Measurements from ENCODE around the gene MYL3. TPM values are rescaled to one million over a fixed set of nuclear protein-coding genes. Genes with fewer than 3 reads are reported as not detected.
A peak's percentile ranks its signal among the peaks of the same experiment; 100 is the strongest.

Gene MYL3
- total RNA-seq, 1 donor from 2014 or later = 5.4 TPM

- H3K36me3 Mint-ChIP-seq = no peaks in the 10 kb centered on the region
- peaks cover 4% of the 10 kb centered on the region for H3K27me3 Mint-ChIP-seq
- no peak for DNase-seq (ENCODE audit: extremely low spot score, unreplicated experiment)
- H3K4me3 Mint-ChIP-seq = no peak overlapping the region
- H3K9me3 Mint-ChIP-seq = no peaks in the 10 kb centered on the region
- no peak overlapping the region for H3K27ac Mint-ChIP-seq
- peaks cover 40% of the 10 kb centered on the region for H3K4me1 Mint-ChIP-seq (ENCODE audit: unreplicated experiment)
- no peak for TF ChIP-seq CTCF (conservative IDR thresholded peaks at IDR 0.05)
Observed at GRCh38 chr3:46860810-46861604, 2.2 kb downstream of the MYL3 start.

GRCh38 chr3:46860017-46860809 is 3.0 kb downstream of the MYL3 start:
- Mint-ChIP-seq H3K36me3 (no peaks in the 10 kb centered on the region), H3K4me1 (ENCODE audit: unreplicated experiment) (peaks cover 40% of the 10 kb centered on the region), H3K9me3 (no peaks in the 10 kb centered on the region), H3K4me3 (no peak overlapping the region), H3K27me3 (peaks cover 4% of the 10 kb centered on the region), H3K27ac (no peak overlapping the region)
- no peak for DNase-seq (ENCODE audit: extremely low spot score, unreplicated experiment)
- TF ChIP-seq CTCF (conservative IDR thresholded peaks at IDR 0.05) = peak; percentile 68

GRCh38 chr3:46859001-46859710 is 4.1 kb downstream of the MYL3 start:
- TF ChIP-seq CTCF (conservative IDR thresholded peaks at IDR 0.05) = no peak
- peaks cover 4% of the 10 kb centered on the region for H3K27me3 Mint-ChIP-seq
- no peak overlapping the region for H3K27ac Mint-ChIP-seq
- peaks cover 32% of the 10 kb centered on the region for H3K4me1 Mint-ChIP-seq (ENCODE audit: unreplicated experiment)
- no peak for DNase-seq (ENCODE audit: extremely low spot score, unreplicated experiment)
- no peaks in the 10 kb centered on the region for H3K36me3 Mint-ChIP-seq
- no peaks in the 10 kb centered on the region for H3K9me3 Mint-ChIP-seq
- H3K4me3 Mint-ChIP-seq = no peak overlapping the region

- no peak for DNase-seq (ENCODE audit: extremely low spot score, unreplicated experiment)
- Mint-ChIP-seq H3K4me3 (no peak overlapping the region), H3K36me3 (no peaks in the 10 kb centered on the region), H3K27me3 (peaks cover 4% of the 10 kb centered on the region), H3K4me1 (ENCODE audit: unreplicated experiment) (peaks cover 25% of the 10 kb centered on the region), H3K9me3 (no peaks in the 10 kb centered on the region), H3K27ac (no peak overlapping the region)
- TF ChIP-seq CTCF (conservative IDR thresholded peaks at IDR 0.05) = no peak
Observed at GRCh38 chr3:46858456-46858855, 4.8 kb downstream of the MYL3 start.

GRCh38 chr3:46857485-46858341 is 5.5 kb downstream of the MYL3 start:
- peaks cover 25% of the 10 kb centered on the region for H3K4me1 Mint-ChIP-seq (ENCODE audit: unreplicated experiment)
- H3K27ac Mint-ChIP-seq = no peak overlapping the region
- no peak for TF ChIP-seq CTCF (conservative IDR thresholded peaks at IDR 0.05)
- no peaks in the 10 kb centered on the region for H3K36me3 Mint-ChIP-seq
- no peak for DNase-seq (ENCODE audit: extremely low spot score, unreplicated experiment)
- H3K4me3 Mint-ChIP-seq = no peak overlapping the region
- H3K9me3 Mint-ChIP-seq = no peaks in the 10 kb centered on the region
- peaks cover 4% of the 10 kb centered on the region for H3K27me3 Mint-ChIP-seq

Measured in type B pancreatic cell (in vitro differentiated cells).